Measurements from ENCODE around the gene MTX2. TPM values are rescaled to one million over a fixed set of nuclear protein-coding genes. Genes with fewer than 3 reads are reported as not detected.

The MTX2 gene
- total and polyA plus RNA-seq, 2 donors (not counting 3 experiments of a cell fraction or from before 2014, with no cell fraction given): 31.3 TPM

DNA sequence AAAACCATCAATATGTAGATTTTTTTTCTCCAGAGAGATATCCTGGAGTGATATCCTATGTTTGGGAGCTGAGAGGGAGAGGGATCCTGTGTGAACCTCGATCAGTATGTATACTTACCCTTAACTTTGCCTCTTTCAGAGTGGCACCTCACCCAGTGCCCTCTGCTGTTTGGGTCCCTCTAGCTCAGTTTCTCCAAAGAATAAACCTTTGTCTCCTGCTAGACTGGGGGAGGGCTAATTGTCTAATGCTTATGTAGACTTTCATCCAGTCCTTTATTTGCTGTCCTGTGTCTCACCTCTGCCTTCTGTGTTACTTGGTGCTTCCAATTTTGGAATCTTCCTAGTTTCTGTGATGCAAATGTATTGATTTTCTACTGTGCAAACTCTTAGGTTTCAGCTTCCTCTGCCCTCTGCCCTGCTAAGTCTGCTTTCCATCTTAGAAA, 48.4 kb downstream of the MTX2 start:
- H3K27me3 ChIP-seq (ENCODE audit: control insufficient read depth in 2 of 2, insufficient read depth in 2 of 2, low read length in 2 of 2): no peaks in the 10 kb centered on the region
- no peak overlapping the region for H3K4me2 ChIP-seq (ENCODE audit: insufficient read depth, low read length)
- DNase-seq (ENCODE audit: low read depth, low spot score): no peak
- intact Hi-C loops (cut with micrococcal nuclease): loop anchor here (1.0 kb wide), 1 partner anchor 8 kb away; no protein-coding TSS in a partner anchor
- no peak for FAIRE-seq
- CTCF ChIA-PET: interaction anchor here (1.0 kb wide), 1 partner anchor 177 kb away, joined by 3 read pairs; no protein-coding TSS in a partner anchor
- dilution Hi-C loops (cut with MboI; ENCODE audit: extremely low pct_ligation_motif_present, low sequenced_read_pairs): no loop called here
- H3K27ac ChIP-seq (ENCODE audit: insufficient read depth, low read depth, low read length): no peak overlapping the region
- no peaks in the 10 kb centered on the region for H3K79me2 ChIP-seq (ENCODE audit: control insufficient read depth, insufficient read depth, low read length)
- no peaks in the 10 kb centered on the region for H4K20me1 ChIP-seq (replicated peaks; ENCODE audit: control insufficient read depth, extremely low read depth, insufficient read depth, low read length)
- POLR2A ChIA-PET: no interaction called here
- no peaks in the 10 kb centered on the region for H3K4me1 ChIP-seq (ENCODE audit: control insufficient read depth, extremely low read depth, insufficient read depth, low read length)
- TF ChIP-seq MYC (IDR thresholded peaks at IDR 0.05; ENCODE audit: low read depth, low read length): no peak
- TF ChIP-seq, protein P1, sequence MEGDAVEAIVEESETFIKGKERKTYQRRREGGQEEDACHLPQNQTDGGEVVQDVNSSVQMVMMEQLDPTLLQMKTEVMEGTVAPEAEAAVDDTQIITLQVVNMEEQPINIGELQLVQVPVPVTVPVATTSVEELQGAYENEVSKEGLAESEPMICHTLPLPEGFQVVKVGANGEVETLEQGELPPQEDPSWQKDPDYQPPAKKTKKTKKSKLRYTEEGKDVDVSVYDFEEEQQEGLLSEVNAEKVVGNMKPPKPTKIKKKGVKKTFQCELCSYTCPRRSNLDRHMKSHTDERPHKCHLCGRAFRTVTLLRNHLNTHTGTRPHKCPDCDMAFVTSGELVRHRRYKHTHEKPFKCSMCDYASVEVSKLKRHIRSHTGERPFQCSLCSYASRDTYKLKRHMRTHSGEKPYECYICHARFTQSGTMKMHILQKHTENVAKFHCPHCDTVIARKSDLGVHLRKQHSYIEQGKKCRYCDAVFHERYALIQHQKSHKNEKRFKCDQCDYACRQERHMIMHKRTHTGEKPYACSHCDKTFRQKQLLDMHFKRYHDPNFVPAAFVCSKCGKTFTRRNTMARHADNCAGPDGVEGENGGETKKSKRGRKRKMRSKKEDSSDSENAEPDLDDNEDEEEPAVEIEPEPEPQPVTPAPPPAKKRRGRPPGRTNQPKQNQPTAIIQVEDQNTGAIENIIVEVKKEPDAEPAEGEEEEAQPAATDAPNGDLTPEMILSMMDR (IDR thresholded peaks at IDR 0.05; ENCODE audit: extremely low read depth in 1 of 2, insufficient read depth in 1 of 2, low read depth in 1 of 2, low read length in 2 of 2): no peak
- no peak for TF ChIP-seq FOS (IDR thresholded peaks at IDR 0.05; ENCODE audit: borderline replicate concordance, insufficient read depth, low read length)
- no peak for TF ChIP-seq JUN (IDR thresholded peaks at IDR 0.05; ENCODE audit: borderline replicate concordance, insufficient read depth, insufficient read length, low read depth)
- TF ChIP-seq POLR2A (IDR thresholded peaks at IDR 0.05; ENCODE audit: low read depth, low read length): no peak
- no peak overlapping the region for H3K4me3 ChIP-seq (replicated peaks in 1 of 3; ENCODE audit: insufficient read depth in 1 of 3, low read depth in 1 of 3, low read length in 3 of 3)
- H3K9me3 ChIP-seq (replicated peaks; ENCODE audit: control insufficient read depth, insufficient read depth, low read length): no peaks in the 10 kb centered on the region
- no peak overlapping the region for H3K9ac ChIP-seq (replicated peaks; ENCODE audit: extremely low read depth, insufficient read depth, low read length)
- H3K9me1 ChIP-seq (replicated peaks; ENCODE audit: control insufficient read depth, extremely low read depth, insufficient read depth, low read length): no peaks in the 10 kb centered on the region
- no TSS peak for BruUV-seq (replicated peaks)
- no peaks in the 10 kb centered on the region for H3K36me3 ChIP-seq (ENCODE audit: control insufficient read depth in 2 of 2, extremely low read depth in 1 of 2, insufficient read depth in 2 of 2, low read length in 2 of 2)
- no peak overlapping the region for H2AFZ ChIP-seq (ENCODE audit: low read depth, low read length)

DNA sequence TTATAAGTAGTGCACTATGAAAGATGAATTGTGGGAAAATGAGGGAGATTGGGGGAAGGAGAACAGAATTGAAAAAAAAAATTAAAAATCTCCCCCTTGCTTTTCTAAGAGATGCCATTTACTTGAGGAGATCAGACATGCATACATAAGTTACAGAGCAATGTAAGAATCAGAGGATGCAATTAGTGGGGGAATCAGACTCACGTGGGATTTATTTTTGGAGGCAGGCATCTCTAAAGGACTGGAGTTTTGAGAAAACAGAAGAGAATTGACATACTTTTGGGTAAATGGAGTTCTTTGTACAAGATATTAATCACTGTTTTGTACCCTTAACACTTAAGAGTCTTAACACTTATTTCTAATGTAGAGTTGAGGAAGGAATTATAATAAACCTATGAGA, 52.7 kb downstream of the MTX2 start:
- no peaks in the 10 kb centered on the region for H3K27me3 ChIP-seq (ENCODE audit: control insufficient read depth in 2 of 2, insufficient read depth in 2 of 2, low read length in 2 of 2)
- no peaks in the 10 kb centered on the region for H3K36me3 ChIP-seq (ENCODE audit: control insufficient read depth in 2 of 2, extremely low read depth in 1 of 2, insufficient read depth in 2 of 2, low read length in 2 of 2)
- TF ChIP-seq POLR2A (IDR thresholded peaks at IDR 0.05; ENCODE audit: low read depth, low read length) (no peak), FOS (IDR thresholded peaks at IDR 0.05; ENCODE audit: borderline replicate concordance, insufficient read depth, low read length) (no peak), EZH2 (IDR thresholded peaks at IDR 0.05; ENCODE audit: borderline replicate concordance, low read depth, low read length, severe bottlenecking) (no peak), POLR2AphosphoS5 (IDR thresholded peaks at IDR 0.05; ENCODE audit: insufficient read depth, low read depth, low read length) (no peak), GATA2 (IDR thresholded peaks at IDR 0.05; ENCODE audit: insufficient read depth, insufficient read length, low read depth, low read length) (no peak), JUN (IDR thresholded peaks at IDR 0.05; ENCODE audit: borderline replicate concordance, insufficient read depth, insufficient read length, low read depth) (no peak)
- TF ChIP-seq, protein P2, sequence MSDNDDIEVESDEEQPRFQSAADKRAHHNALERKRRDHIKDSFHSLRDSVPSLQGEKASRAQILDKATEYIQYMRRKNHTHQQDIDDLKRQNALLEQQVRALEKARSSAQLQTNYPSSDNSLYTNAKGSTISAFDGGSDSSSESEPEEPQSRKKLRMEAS (IDR thresholded peaks at IDR 0.05; ENCODE audit: insufficient read depth, insufficient read length): no peak
- TF ChIP-seq, protein P1 (IDR thresholded peaks at IDR 0.05; ENCODE audit: extremely low read depth in 1 of 2, insufficient read depth in 1 of 2, low read depth in 1 of 2, low read length in 2 of 2): no peak
- POLR2A ChIA-PET: no interaction called here
- no peaks in the 10 kb centered on the region for H3K4me1 ChIP-seq (ENCODE audit: control insufficient read depth, extremely low read depth, insufficient read depth, low read length)
- no peak for FAIRE-seq
- no peaks in the 10 kb centered on the region for H3K9me3 ChIP-seq (replicated peaks; ENCODE audit: control insufficient read depth, insufficient read depth, low read length)
- no TSS peak for BruUV-seq (replicated peaks)
- dilution Hi-C loops (cut with MboI; ENCODE audit: extremely low pct_ligation_motif_present, low sequenced_read_pairs): no loop called here
- no peak overlapping the region for H3K4me2 ChIP-seq (ENCODE audit: insufficient read depth, low read length)
- no peak overlapping the region for H2AFZ ChIP-seq (ENCODE audit: low read depth, low read length)
- H3K9ac ChIP-seq (replicated peaks; ENCODE audit: extremely low read depth, insufficient read depth, low read length): no peak overlapping the region
- no peaks in the 10 kb centered on the region for H3K79me2 ChIP-seq (ENCODE audit: control insufficient read depth, insufficient read depth, low read length)
- H3K4me3 ChIP-seq (replicated peaks in 1 of 3; ENCODE audit: insufficient read depth in 1 of 3, low read depth in 1 of 3, low read length in 3 of 3): no peak overlapping the region
- no peaks in the 10 kb centered on the region for H4K20me1 ChIP-seq (replicated peaks; ENCODE audit: control insufficient read depth, extremely low read depth, insufficient read depth, low read length)
- intact Hi-C loops (cut with micrococcal nuclease): no loop called here
- H3K27ac ChIP-seq (ENCODE audit: insufficient read depth, low read depth, low read length): no peak overlapping the region
- CTCF ChIA-PET: interaction anchor here (1.9 to 3.1 kb wide), 2 partner anchors 21 to 133 kb away, joined by 5 to 16 read pairs; no protein-coding TSS in a partner anchor
- no peaks in the 10 kb centered on the region for H3K9me1 ChIP-seq (replicated peaks; ENCODE audit: control insufficient read depth, extremely low read depth, insufficient read depth, low read length)
- no peak for DNase-seq (ENCODE audit: low read depth, low spot score)
